Stimulated activated CD4-positive, alpha-beta T cell treated with anti-CD3 and anti-CD28 coated beads, Interleukin-4, amount 100 ng/mL, for 24 hours (primary cell): ENCODE results near the gene XPNPEP1.

Experiments
- DNase-seq: peaks from one replicate; pipeline ENCODE4 v3.0.0-alpha.2; 2020

XPNPEP1 gene

GRCh38 chr10:109861081-109861480 lies 62.2 kb downstream of the XPNPEP1 start:
- DNase-seq: no peak

GRCh38 chr10:109859221-109859620 lies 64.1 kb downstream of the XPNPEP1 start:
- DNase-seq: no peak

GRCh38 chr10:109855746-109856145 lies 67.6 kb downstream of the XPNPEP1 start:
- no peak for DNase-seq

- no peak for DNase-seq
These were observed 69.4 kb downstream of the XPNPEP1 start for GRCh38 chr10:109853921-109854320.

- DNase-seq: peak; percentile 79
These were observed 70.8 kb downstream of the XPNPEP1 start for GRCh38 chr10:109852475-109853037.

GRCh38 chr10:109851616-109852474 lies 71.5 kb downstream of the XPNPEP1 start:
- DNase-seq: no peak

- no peak for DNase-seq
These were observed 76.5 kb downstream of the XPNPEP1 start for GRCh38 chr10:109846832-109847231.

GRCh38 chr10:109845308-109845707 lies 78.0 kb downstream of the XPNPEP1 start:
- no peak for DNase-seq

- DNase-seq: no peak
These were observed 84.6 kb downstream of the XPNPEP1 start for GRCh38 chr10:109838592-109839244.

- no peak for DNase-seq
These were observed 85.9 kb downstream of the XPNPEP1 start for GRCh38 chr10:109837384-109837783.

GRCh38 chr10:109835257-109835656 lies 88.1 kb downstream of the XPNPEP1 start:
- no peak for DNase-seq

- no peak for DNase-seq
These were observed 91.5 kb downstream of the XPNPEP1 start for GRCh38 chr10:109831846-109832245.

- DNase-seq: no peak
These were observed 99.1 kb downstream of the XPNPEP1 start for GRCh38 chr10:109824206-109824605.

- DNase-seq: no peak
These were observed 100.1 kb downstream of the XPNPEP1 start for GRCh38 chr10:109823196-109823595.

GRCh38 chr10:109821672-109822071 lies 101.6 kb downstream of the XPNPEP1 start:
- no peak for DNase-seq

- no peak for DNase-seq
These were observed 102.5 kb downstream of the XPNPEP1 start for GRCh38 chr10:109820620-109821405.

- no peak for DNase-seq
These were observed 103.5 kb downstream of the XPNPEP1 start for GRCh38 chr10:109819807-109820206.
